Fibroblast of pulmonary artery (primary cell): ENCODE data around the gene DEFB125.
"Not testable (repeated sequence)": the region's sequence is repeated elsewhere in the genome, so short reads cannot be mapped to it uniquely, and the experiment has no call there.

ENCODE experiments used
- DNase-seq: peaks from one replicate; pipeline ENCODE4 v3.0.0-alpha.2; 2010; ENCODE audit warnings: low read depth
- H3K4me3 ChIP-seq: replicated peaks from 2 replicates; pipeline ENCODE4 v1.5.1; 2011; ENCODE audit warnings: low read depth, mild to moderate bottlenecking, control low read depth, low read length, moderate library complexity
- TF ChIP-seq, protein P1 (sequence below): IDR thresholded peaks from 2 replicates; pipeline ENCODE4 v1.5.1; 2011; ENCODE audit warnings: mild to moderate bottlenecking, control low read depth, low read length, inconsistent platforms; ENCODE audit errors: missing control alignments

DEFB125 gene

DNA sequence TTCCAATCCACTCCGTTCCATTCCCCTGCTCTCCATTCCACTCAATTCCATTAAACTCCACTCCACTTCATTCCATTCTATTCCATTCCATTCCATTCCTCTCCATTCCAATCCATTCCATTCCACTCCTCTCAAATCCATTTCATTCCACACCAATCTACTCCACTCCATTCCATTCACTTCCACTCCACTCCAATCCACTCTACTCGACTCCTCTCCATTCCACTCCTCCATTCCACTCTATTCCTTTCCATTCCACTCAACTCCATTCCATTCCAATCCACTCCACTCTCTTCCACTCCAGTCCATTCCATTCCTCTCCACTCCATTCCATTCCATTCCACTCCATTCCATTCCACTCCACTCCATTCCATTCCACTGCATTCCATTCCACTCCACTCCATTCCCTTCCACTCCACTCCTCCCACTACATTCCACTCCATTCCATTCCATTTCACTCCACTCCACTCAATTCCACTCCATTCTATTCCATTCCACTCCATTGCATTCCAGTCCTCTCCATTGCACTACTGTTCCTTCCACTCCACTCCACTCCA lies 22.6 kb upstream of the DEFB125 start:
- H3K4me3 ChIP-seq: no peak overlapping the region
- TF ChIP-seq, protein P1, sequence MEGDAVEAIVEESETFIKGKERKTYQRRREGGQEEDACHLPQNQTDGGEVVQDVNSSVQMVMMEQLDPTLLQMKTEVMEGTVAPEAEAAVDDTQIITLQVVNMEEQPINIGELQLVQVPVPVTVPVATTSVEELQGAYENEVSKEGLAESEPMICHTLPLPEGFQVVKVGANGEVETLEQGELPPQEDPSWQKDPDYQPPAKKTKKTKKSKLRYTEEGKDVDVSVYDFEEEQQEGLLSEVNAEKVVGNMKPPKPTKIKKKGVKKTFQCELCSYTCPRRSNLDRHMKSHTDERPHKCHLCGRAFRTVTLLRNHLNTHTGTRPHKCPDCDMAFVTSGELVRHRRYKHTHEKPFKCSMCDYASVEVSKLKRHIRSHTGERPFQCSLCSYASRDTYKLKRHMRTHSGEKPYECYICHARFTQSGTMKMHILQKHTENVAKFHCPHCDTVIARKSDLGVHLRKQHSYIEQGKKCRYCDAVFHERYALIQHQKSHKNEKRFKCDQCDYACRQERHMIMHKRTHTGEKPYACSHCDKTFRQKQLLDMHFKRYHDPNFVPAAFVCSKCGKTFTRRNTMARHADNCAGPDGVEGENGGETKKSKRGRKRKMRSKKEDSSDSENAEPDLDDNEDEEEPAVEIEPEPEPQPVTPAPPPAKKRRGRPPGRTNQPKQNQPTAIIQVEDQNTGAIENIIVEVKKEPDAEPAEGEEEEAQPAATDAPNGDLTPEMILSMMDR: no peak
- no peak for DNase-seq

- TF ChIP-seq, protein P1: no peak
- H3K4me3 ChIP-seq: no peak overlapping the region
- DNase-seq: no peak
These were observed 10.2 kb upstream of the DEFB125 start for GRCh38 chr20:77231-77630.

GRCh38 chr20:78338-78737 lies 9.1 kb upstream of the DEFB125 start:
- TF ChIP-seq, protein P1: no peak
- no peak overlapping the region for H3K4me3 ChIP-seq
- DNase-seq: no peak

DNA sequence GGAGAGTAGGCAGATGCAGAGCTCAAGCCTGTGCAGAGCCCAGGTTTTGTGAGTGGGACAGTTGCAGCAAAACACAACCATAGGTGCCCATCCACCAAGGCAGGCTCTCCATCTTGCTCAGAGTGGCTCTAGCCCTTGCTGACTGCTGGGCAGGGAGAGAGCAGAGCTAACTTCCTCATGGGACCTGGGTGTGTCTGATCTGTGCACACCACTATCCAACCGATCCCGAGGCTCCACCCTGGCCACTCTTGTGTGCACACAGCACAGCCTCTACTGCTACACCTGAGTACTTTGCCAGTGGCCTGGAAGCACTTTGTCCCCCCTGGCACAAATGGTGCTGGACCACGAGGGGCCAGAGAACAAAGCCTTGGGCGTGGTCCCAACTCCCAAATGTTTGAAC lies 7.9 kb upstream of the DEFB125 start:
- TF ChIP-seq, protein P1: no peak
- DNase-seq: no peak
- no peak overlapping the region for H3K4me3 ChIP-seq

DNA sequence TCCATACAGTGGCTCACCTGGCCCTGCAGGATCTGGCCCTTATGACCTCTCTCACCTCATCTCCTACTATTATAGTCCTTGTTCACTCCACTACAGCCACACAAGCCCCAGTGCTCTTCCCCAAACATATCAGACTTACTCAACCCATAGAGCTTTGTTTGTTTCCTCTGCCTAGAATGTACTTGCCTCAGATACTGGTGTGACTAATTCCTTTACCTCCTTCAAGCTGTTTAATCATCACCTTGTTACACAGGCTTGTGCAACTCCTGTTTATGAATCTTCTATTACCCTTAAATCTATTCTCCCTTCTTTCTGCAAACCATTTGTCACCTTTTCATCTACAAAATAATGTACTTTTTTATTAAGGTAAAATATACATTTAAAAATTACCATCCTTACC lies 3.2 kb downstream of the DEFB125 start:
- TF ChIP-seq, protein P1: no peak
- DNase-seq: no peak
- H3K4me3 ChIP-seq: no peak overlapping the region

GRCh38 chr20:93641-94040 lies 6.2 kb downstream of the DEFB125 start:
- DNase-seq: no peak
- H3K4me3 ChIP-seq: no peak overlapping the region
- TF ChIP-seq, protein P1: no peak

DNA sequence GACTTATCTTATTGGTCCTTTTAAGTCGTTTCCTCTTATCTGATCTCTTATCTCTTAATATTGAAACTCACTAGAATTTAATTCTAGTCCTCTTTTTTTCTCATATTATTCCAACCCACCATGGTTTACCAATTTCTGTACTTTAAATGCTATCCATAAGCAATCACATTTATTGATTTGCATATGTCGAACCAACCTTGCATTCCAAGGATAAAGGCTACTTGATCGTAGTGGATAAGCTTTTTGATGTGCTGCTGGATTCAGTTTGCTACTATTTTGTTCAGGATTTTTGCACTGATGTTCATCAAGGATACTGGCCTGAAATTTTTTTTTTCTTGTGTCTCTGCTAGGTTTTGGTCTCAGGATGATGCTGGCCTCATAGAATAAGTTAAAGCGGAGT lies 7.7 kb downstream of the DEFB125 start:
- TF ChIP-seq, protein P1: no peak
- no peak for DNase-seq
- no peak overlapping the region for H3K4me3 ChIP-seq

DNA sequence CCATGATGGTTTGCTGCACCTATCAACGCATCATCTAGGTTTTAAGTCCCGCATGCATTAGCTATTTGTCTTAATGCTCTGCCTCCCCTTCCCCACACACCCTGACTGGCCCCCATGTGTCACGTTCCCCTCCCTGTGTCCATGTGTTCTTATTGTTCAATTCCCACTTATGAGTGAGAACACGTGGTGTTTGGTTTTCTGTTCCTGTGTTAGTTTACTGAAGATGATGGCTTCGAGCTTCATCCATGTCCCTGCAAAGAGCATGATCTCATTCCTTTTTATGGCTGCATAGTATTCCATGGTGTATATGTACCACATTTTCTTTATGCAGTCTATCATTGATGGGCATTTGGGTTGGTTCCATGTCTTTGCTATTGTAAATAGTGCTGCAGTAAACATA lies 10.2 kb downstream of the DEFB125 start:
- not testable (repeated sequence) for H3K4me3 ChIP-seq, DNase-seq
